CD4-positive, alpha-beta T cell treated with Interleukin-17A for 4 hours (primary cell): ENCODE data around the gene SMPD4.
"Not testable (repeated sequence)": the region's sequence is repeated elsewhere in the genome, so short reads cannot be mapped to it uniquely, and the experiment has no call there.

ENCODE experiments used
- DNase-seq: peaks from one replicate; pipeline ENCODE4 v3.0.0-alpha.2; 2020; ENCODE audit warnings: mixed read lengths

SMPD4 gene

DNA sequence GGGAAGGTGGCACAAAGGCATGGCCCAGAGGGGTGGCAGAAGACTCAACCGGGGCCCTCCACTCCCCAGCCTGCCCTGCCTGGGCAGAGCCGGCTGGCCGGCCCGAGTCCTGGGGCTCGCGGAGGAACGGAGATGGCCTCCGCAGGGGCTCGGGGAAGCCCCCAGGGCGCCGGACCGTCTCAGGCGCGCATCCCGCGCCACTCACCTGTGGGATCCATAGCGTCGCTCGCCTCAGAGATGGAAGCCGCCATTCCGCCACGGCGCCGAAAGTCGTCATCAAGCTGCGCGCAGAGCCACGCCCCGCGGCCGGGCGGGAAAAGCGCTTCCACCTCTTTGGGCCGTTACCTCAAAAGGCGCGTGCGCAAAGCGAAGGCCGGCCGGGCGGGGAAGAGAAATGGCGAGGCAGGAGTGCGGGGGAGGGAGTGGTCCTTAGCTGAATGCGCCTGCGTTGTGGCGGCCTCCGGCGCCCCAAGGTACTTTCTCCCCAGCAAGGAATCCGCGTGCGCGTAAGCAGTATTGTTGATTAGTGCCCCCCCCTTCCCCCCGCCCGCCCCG is at the start of gene SMPD4:
Gene SMPD4 (minus strand): TSS at position 278 of the 555 bp plus-strand sequence. CDS start 5,010 bp downstream, outside the sequence.
- peak; percentile 98 for DNase-seq

DNA sequence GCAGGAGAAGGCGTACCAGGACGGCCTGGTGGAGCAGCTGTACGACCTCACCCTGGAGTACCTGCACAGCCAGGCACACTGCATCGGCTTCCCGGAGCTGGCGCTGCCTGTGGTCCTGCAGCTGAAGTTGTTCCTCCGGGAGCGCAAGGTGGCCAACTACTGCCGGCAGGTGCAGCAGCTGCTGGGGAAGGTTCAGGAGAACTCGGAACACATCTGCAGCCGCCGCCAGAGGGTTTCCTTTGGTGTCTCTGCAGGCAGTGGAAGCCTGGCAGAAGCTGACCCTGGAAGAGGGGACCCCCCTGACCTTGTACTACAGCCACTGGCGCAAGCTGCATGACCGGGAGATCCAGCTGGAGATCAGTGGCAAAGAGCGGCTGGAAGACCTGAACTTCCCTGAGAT is 49.5 kb upstream of the SMPD4 start:
- DNase-seq, result not testable (repeated sequence)

DNA sequence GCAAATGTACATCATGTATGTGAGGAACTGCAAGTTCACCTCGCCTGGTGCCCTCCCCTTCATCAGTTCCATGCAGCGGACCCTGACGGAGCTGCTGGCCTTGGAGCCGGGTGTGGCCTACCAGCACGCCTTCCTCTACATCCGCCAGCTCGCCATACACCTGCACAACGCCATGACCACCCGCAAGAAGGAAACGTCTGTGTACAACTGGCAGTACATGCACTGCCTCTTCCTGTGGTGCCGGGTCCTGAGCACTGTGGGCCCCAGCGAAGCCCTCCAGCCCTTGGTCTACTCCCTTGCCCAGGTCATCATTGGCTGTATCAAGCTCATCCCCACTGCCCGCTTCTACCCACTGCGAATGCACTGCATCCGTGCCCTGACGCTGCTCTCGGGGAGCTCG is 49.0 kb upstream of the SMPD4 start:
- not testable (repeated sequence) for DNase-seq

DNA sequence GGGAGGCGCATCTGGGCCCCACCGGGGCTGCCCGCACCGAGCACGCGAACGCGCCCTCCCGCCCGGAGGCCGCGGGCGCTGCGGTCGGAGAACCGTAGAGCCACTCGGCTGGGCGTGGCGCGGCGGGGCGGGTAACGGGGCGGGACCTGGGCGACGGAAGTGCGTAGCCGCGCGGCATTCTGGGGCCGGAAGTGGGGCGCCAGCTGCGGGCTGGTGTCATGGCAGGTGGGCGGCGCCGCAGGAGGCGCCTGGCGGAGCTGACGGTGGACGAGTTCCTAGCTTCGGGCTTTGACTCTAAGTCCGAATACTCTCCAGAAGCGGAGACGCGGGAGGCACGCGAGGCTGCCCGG is 47.7 kb upstream of the SMPD4 start:
- peak; percentile 29 for DNase-seq

GRCh38 chr2:130228467-130229160 is 47.2 kb upstream of the SMPD4 start:
- not testable (repeated sequence) for DNase-seq

DNA sequence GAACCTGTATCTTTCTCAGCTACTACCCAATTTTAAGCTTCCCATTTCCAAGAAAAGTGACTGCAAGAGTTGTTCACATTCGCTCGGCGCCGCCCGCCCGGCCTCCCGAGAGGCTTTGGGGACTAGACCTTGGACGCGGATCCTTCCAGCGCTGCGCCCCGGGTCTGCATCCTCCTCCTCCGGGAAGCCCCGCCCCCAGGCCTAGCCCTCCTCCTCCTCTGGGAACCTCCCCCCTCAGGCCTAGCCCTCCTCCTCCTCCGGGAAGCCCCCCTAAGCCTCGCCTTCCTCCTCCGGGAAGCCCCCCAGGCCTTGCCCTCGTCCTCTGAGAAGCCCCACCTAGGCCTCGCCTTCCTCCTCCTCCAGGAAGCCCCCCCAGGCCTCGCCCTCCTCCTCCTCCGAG is 46.6 kb upstream of the SMPD4 start:
- not testable (repeated sequence) for DNase-seq

DNA sequence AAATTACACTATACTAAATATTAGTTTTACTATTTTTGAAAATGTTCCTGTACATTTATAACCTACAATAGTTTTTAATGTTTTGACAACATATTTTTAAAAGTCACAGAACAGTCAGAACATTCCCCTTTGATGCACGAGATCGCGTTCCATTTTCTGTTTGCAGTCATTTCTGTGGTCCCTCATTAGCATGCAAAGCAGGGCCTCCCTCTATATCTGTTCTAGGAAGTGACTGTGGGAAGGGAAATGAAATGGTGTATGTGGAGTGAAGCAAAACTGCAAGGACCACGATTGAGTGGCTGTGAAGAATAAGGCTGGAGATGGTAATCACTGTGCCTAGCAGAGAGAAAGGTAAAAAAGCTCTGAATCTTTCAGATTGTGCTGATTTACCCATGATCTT is 41.1 kb upstream of the SMPD4 start:
- not testable (repeated sequence) for DNase-seq

GRCh38 chr2:130220505-130220904 is 39.1 kb upstream of the SMPD4 start:
- not testable (repeated sequence) for DNase-seq

- DNase-seq, result not testable (repeated sequence)
These were observed 37.7 kb upstream of the SMPD4 start for GRCh38 chr2:130219147-130219546.

GRCh38 chr2:130207051-130207450 is 25.6 kb upstream of the SMPD4 start:
- DNase-seq, result not testable (repeated sequence)

DNA sequence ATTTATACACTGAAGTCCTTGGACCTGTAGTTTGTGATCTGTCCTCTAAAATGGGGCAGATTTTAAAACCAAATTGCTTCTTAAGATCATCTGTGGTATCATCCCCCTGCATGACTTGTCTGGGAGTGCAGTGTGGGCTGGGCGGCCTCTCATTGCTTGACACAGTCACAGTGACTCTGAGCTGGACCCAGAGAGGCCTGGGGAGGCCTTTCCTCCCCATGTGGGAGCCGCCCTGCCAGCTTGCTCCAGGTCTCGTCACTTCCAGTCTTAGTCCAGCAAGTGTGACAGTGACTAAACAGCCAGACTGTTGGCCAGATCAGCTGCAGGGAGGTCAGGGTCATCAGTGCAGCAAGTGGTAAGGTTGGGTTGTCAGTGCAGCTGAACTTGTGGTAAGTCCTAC is 21.7 kb upstream of the SMPD4 start:
- DNase-seq, result not testable (repeated sequence)

DNA sequence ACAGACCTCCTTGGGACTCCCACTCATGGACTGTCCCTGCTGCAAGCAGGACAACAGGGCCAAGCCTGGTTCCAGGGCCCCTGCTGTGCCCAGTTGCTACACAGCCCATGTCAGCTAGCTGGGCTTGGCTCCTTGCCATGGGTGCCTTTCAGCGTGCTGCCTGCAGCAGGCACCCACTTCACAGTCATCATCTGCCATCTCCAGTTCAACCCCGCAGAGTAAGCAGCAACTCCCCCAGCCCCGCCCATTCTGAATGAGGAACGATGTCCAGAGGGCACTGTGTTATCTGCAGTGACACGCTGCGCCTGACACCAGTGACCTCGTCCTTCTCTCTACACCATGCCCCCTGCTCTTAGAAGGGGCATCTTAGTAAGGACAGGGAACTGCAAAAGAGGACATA is 21.1 kb upstream of the SMPD4 start:
- not testable (repeated sequence) for DNase-seq

- DNase-seq, result no peak
These were observed 16.9 kb upstream of the SMPD4 start, which contains the start of gene TUBA3E for GRCh38 chr2:130198343-130198742. Gene TUBA3E, minus strand, starts transcription at chr2:130198439. Its CDS starts 79 bp downstream, at chr2:130198360.

- not testable (repeated sequence) for DNase-seq
These were observed 14.7 kb upstream of the SMPD4 start for GRCh38 chr2:130196052-130196451.

GRCh38 chr2:130195089-130195635 is 13.8 kb upstream of the SMPD4 start:
- DNase-seq, result not testable (repeated sequence)

DNA sequence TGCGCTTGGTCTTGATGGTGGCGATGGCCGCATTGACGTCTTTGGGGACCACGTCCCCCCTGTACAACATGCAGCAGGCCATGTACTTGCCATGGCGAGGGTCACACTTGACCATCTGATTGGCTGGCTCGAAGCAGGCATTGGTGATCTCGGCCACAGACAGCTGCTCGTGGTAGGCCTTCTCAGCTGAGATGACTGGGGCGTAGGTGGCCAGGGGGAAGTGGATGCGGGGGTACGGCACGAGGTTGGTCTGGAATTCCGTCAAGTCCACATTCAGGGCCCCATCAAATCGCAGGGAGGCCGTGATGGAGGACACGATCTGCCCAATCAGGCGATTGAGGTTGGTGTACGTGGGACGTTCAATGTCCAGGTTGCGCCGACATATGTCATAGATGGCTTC is 12.4 kb upstream of the SMPD4 start:
- DNase-seq, result not testable (repeated sequence)

- DNase-seq, result not testable (repeated sequence)
These were observed 11.0 kb upstream of the SMPD4 start for GRCh38 chr2:130192451-130192850.

DNA sequence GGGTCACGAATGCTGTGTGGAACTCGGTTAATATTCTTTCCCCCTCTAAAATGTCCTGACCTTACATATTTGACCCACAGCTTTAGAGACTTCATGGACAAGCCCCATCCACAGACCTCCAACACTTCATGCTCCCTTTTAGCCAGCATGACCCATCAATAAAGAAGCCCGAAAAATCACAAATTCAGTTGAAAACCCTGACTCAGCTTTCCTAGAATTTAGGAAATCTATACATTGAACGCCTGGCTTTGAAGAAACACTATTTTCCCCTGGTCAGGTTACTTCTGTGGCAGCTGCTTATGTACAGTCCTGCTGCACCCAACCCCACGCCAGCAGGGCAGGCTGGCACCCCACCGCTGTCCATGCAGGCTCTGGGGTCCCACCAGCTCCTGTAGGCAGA is 9.9 kb upstream of the SMPD4 start:
- DNase-seq, result not testable (repeated sequence)

DNA sequence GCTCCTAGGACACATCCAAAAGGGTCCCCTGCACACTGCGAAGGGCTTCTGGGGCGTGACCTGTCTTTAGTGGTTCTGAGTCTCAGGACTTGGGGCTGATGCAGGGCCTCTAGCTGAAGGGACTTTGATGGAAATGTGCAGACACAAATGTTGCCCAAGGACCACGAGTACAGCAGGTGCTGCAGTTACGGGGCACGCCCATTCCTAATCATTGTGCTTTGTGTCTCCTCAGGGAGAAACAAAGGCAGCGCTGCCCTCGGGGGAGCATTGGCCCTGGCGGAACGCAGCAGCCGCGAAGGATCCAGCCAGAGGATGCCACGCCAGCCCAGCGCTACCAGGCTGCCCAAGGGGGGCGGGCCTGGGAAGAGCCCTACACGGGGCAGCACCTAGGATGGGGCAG is 8.8 kb upstream of the SMPD4 start:
- no peak for DNase-seq

DNA sequence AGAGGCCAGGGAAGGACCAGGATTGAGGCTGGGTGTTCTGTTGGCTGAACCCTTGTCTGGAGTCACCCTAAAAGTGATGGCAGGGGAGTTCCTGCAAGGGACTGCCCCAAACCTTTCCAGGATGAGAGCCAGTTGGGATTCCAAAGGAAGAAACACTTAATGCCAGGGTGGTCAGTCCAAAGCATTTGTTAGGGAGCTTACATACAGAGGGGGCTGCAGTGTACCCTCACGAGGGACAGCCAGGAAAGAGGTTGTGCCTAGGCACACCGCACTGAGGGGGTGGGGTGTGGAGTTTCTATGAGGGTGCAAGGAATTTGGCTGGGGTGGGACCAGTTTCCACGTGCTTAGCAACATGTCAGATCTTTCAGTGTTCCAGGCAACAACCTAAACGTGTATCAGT is 7.6 kb upstream of the SMPD4 start:
- DNase-seq, result not testable (repeated sequence)

GRCh38 chr2:130187859-130188792 is 6.7 kb upstream of the SMPD4 start:
- DNase-seq, result not testable (repeated sequence)

DNA sequence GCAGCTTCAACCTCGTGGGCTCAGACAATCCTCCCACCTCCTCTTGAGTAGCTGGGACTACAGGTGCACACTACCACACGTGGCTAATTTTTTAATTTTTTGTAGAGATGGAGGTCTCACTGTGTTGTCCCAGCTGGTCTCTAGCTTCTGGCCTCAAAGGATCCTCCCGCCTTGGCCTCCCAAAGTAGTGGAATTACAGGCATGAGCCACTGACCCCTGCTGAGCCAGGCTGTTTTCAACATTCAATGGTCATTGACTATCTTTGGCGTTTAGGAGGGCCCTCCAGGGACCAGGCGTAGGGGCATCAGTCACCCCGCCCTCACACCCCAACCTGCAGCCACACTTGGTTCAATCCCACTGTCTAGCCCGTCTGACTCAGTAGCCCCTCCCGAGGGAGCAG is 5.9 kb upstream of the SMPD4 start:
- no peak for DNase-seq

DNA sequence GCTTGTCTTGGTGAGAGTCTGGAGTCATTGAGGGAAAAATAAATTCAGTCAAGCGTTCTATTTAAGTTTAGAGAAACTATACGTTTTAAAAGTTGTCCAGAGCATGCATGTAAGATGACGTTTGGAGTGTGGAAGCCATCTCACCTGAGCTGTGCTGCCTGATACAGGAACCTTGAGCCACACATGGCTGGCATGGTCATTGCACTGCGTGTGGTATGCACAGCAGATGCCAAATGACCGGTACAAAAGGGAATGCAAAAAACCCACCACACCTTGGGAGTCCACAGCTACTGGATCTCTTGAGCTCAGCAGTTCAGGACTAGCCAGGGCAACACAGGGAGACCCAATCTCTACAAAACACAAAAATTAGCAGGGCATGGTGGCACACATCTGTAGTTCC is 5.0 kb upstream of the SMPD4 start:
- DNase-seq, result no peak
